Measurements from ENCODE around the gene EDEM3. TPM values are rescaled to one million over a fixed set of nuclear protein-coding genes. Genes with fewer than 3 reads are reported as not detected.

The EDEM3 gene
- 53.2 TPM for total RNA-seq

GRCh38 chr1:184754476-184755225 is at the start of gene EDEM3:
TSS of gene EDEM3 (minus strand) at chr1:184754858. CDS start at chr1:184754646, 212 bp downstream.

Other genes starting within 250 kb of the EDEM3 start
- 46.2 TPM for gene NIBAN1, start 219.7 kb upstream of the EDEM3 start, total RNA-seq